ENCODE measurements around the gene ZFX. TPM values are rescaled to one million over a fixed set of nuclear protein-coding genes. Genes with fewer than 3 reads are reported as not detected.

The ZFX gene
- total and polyA plus RNA-seq, 2 of the 8 experiments (the other 6 are each of a cell fraction or from before 2014, with no cell fraction given): 2.8 to 22.0 TPM

- H3K9me3 ChIP-seq (ENCODE audit: insufficient read depth in 2 of 2, low read depth in 1 of 2, low read length in 1 of 2): no peaks in the 10 kb centered on the region
- H2BK15ac ChIP-seq (ENCODE audit: low read length): no peak overlapping the region
- no peak overlapping the region for H3K14ac ChIP-seq (ENCODE audit: insufficient read length)
- H3K79me1 ChIP-seq (ENCODE audit: low read depth, low read length): no peaks in the 10 kb centered on the region
- H4K91ac ChIP-seq (replicated peaks; ENCODE audit: insufficient read length, low read length): no peak overlapping the region
- no peak overlapping the region for H2BK12ac ChIP-seq (ENCODE audit: low read depth, low read length)
- H3K4ac ChIP-seq (replicated peaks; ENCODE audit: insufficient read length, low read depth, low read length): no peak overlapping the region
- H4K20me1 ChIP-seq (replicated peaks in 1 of 2; ENCODE audit: control insufficient read depth in 1 of 2, insufficient read depth in 2 of 2, low read length in 2 of 2): no peaks in the 10 kb centered on the region
- no peaks in the 10 kb centered on the region for H3K23me2 ChIP-seq (ENCODE audit: low read depth, low read length)
- H2BK120ac ChIP-seq (replicated peaks; ENCODE audit: low read depth, low read length): no peak overlapping the region
- H3K79me2 ChIP-seq (ENCODE audit: control insufficient read depth in 1 of 2, insufficient read depth in 2 of 2, low read length in 2 of 2): no peaks in the 10 kb centered on the region
- H3K27me3 ChIP-seq (replicated peaks in 1 of 4; ENCODE audit: control insufficient read depth in 3 of 4, extremely low read depth in 1 of 4, insufficient read depth in 3 of 4, low read length in 3 of 4): no peaks in the 10 kb centered on the region
- no peak overlapping the region for H3K9ac ChIP-seq (replicated peaks in 1 of 4; ENCODE audit: extremely low read depth in 1 of 4, low read depth in 3 of 4, low read length in 3 of 4)
- DNase-seq (ENCODE audit: low read depth in 1 of 2, low spot score in 2 of 2): no peak
- 0 out of 7 replicates have a peak, but pooled peaks cover 0 to 3% (median 0%) of the 10 kb centered on the region in 4 experiments for H3K4me1 ChIP-seq (replicated peaks in 1 of 4; ENCODE audit: control insufficient read depth in 3 of 4, insufficient read depth in 4 of 4, low read length in 3 of 4)
- FAIRE-seq: no peak
- WGBS, 2 experiments (ENCODE audit: extremely low coverage in 1 of 2, insufficient coverage in 1 of 2, insufficient read length in 1 of 2, insufficient replicate concordance in 2 of 2, low coverage in 1 of 2, low lambda C conversion rate in 2 of 2, missing lambda C conversion rate in 1 of 2): 77% methylated on average over 8 of the region's 8 CpGs; no CpG with 5 or more reads in 1 of the 2 experiments
- POLR2A ChIA-PET (ENCODE audit: partially characterized antibody): interaction anchor here (0.6 kb wide), 1 partner anchor 161 kb away, joined by 3 read pairs; no protein-coding TSS in a partner anchor
- H2AFZ ChIP-seq (ENCODE audit: low read length): no peak overlapping the region; the same call in 1 of the 2 replicates
- H3K23ac ChIP-seq (ENCODE audit: insufficient read length): no peak overlapping the region
- no peak overlapping the region for H2AK5ac ChIP-seq (ENCODE audit: low read depth, low read length)
- no peak overlapping the region for H3K4me3 ChIP-seq (ENCODE audit: extremely low read depth in 1 of 4, insufficient read depth in 2 of 4, low read depth in 3 of 4, low read length in 4 of 4)
- no peak overlapping the region for H3K56ac ChIP-seq (replicated peaks; ENCODE audit: insufficient read length, low read depth, low read length)
- CTCF ChIA-PET (ENCODE audit: partially characterized antibody): interaction anchor here (0.7 to 1.1 kb wide), 2 partner anchors 11 to 52 kb away, joined by 3 read pairs; no protein-coding TSS in a partner anchor
- no peak overlapping the region for H2BK20ac ChIP-seq (ENCODE audit: low read length)
- no peak overlapping the region for H4K8ac ChIP-seq (ENCODE audit: extremely low read depth, insufficient read depth, low read length)
- no peaks in the 10 kb centered on the region for H3K36me3 ChIP-seq (ENCODE audit: control insufficient read depth in 2 of 4, insufficient read depth in 4 of 4, low read length in 3 of 4)
- H2BK5ac ChIP-seq (ENCODE audit: low read depth, low read length): no peak overlapping the region
- no peak overlapping the region for H4K5ac ChIP-seq (ENCODE audit: insufficient read length, low read depth, low read length)
- no peak overlapping the region for H3K27ac ChIP-seq (ENCODE audit: low read depth, low read length)
- H3K18ac ChIP-seq (ENCODE audit: extremely low read depth, low read length): no peak overlapping the region
- H3K4me2 ChIP-seq (ENCODE audit: insufficient read depth in 1 of 2, low read depth in 2 of 2, low read length in 2 of 2): no peak overlapping the region
- no peak for TF ChIP-seq MAFK (IDR thresholded peaks at IDR 0.05; ENCODE audit: low read depth, low read length)
- TF ChIP-seq ZNF274 (IDR thresholded peaks at IDR 0.05; ENCODE audit: borderline replicate concordance, extremely low read depth, low read length): no peak
- no peak for TF ChIP-seq KDM1A (IDR thresholded peaks at IDR 0.05; ENCODE audit: borderline replicate concordance, low read length)
- no peak for TF ChIP-seq CHD1 (IDR thresholded peaks at IDR 0.05; ENCODE audit: low read depth, low read length)
- TF ChIP-seq RAD21 (IDR thresholded peaks at IDR 0.05 in 1 of 2, conservative IDR thresholded peaks at IDR 0.05 in 1 of 2; ENCODE audit: low read depth in 2 of 2, low read length in 2 of 2): no peak
- no peak for TF ChIP-seq POU5F1 (IDR thresholded peaks at IDR 0.05; ENCODE audit: low read depth, low read length)
- no peak for TF ChIP-seq CBX5 (IDR thresholded peaks at IDR 0.05; ENCODE audit: low read depth, low read length)
- TF ChIP-seq, protein P1, sequence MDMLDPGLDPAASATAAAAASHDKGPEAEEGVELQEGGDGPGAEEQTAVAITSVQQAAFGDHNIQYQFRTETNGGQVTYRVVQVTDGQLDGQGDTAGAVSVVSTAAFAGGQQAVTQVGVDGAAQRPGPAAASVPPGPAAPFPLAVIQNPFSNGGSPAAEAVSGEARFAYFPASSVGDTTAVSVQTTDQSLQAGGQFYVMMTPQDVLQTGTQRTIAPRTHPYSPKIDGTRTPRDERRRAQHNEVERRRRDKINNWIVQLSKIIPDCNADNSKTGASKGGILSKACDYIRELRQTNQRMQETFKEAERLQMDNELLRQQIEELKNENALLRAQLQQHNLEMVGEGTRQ (IDR thresholded peaks at IDR 0.05; ENCODE audit: low read length): no peak
- TF ChIP-seq MAX (IDR thresholded peaks at IDR 0.05): no peak
- no peak for TF ChIP-seq EGR1 (IDR thresholded peaks at IDR 0.05; ENCODE audit: borderline replicate concordance, low read depth, low read length)
- no peak for TF ChIP-seq NRF1 (IDR thresholded peaks at IDR 0.05; ENCODE audit: low read depth, low read length)
- no peak for TF ChIP-seq POLR2AphosphoS5 (IDR thresholded peaks at IDR 0.05; ENCODE audit: low read depth, low read length)
- no peak for TF ChIP-seq BACH1 (IDR thresholded peaks at IDR 0.05; ENCODE audit: low read length)
Observed at GRCh38 chrX:24242649-24243175, 93.2 kb downstream of the ZFX start.

All from H1 (cell line).